Hypothalamus (tissue), 51 donors: ENCODE results near the gene VASH2.
"Not testable (repeated sequence)": the region's sequence is repeated elsewhere in the genome, so short reads cannot be mapped to it uniquely, and the experiment has no call there.

ENCODE experiments used
- DNase-seq, 51 donors: peaks; one replicate each; lab custom pipeline; 2025; lab: John Stamatoyannopoulos, UW

The VASH2 gene

DNA sequence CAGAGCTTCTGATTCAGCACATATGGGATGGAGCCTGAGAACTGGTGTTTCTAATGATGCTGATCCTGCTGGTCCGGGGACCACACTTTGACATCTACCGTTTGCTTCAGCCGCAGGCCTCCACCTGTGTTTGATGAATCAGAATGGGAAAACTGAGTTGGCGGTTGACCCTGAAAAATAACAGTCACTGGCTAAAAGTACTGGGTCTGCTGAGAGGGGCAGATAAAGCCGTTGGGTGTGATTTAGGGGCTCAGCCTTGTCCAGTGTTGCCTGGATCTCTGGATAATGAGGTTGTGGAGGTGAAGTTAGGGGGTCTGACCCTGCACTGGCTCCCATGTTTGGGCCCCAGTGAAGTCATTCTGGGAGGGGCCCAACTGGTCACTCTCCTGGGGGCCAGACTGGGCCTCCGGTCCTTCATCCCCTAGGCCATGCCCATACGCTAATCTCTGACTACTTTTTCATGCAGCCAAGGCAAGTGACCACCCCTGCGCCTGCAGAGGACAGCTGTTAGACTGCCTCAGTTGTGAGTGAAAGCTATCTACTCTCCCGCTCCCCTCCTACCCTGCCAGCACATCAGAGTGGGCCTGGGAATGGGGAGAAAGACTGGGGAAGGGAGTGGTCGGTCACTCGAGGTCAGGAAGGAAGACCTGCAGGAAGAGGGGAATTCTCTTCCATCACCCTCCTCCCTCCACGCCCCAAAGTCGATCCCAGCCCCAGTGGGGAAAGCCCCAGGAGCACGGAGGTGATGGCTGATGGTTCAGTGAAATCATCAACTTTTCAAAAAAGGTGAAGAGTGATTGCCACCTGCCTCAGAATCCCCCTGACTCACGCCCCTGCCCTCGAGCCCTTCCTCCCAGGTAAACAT, 27.7 kb downstream of the VASH2 start:
- no peak for DNase-seq

DNA sequence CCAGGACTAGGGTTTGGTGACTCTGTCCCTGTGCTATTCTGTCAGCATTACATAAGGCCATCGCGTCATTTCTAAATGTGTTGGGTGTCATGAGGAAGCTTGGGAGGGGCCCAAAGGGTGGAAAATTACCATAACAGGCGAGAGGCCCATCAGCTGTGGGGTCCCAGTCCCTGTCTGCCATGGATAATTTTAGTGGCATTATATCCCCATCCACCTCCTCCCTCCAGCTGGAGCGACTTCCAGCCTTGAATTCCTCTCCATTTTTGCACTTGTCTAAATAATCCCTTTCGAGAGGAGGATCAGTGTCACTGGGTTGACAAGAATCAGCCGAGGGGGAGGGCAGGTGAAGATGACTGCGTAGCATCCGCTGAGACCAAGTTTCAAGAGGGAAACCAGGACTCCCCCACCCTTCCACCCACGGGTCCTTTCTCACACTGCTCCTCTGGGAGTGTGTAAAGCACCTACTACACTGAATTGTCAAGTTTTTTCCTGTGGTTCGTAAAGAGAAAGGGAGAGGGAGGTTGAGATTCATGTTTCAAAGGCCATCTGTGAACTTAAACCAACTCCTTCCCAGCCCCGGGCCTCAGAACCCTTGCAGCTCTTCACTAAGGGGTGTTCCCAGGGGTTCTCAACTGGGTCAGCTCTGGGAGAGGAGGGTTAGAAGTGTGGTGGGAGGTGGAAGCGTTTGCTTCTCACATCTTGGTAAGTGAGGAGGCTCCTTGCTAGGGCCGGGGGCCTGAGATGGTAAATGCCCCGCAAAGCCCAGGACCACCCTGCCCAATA, 29.2 kb downstream of the VASH2 start:
- no peak for DNase-seq

DNA sequence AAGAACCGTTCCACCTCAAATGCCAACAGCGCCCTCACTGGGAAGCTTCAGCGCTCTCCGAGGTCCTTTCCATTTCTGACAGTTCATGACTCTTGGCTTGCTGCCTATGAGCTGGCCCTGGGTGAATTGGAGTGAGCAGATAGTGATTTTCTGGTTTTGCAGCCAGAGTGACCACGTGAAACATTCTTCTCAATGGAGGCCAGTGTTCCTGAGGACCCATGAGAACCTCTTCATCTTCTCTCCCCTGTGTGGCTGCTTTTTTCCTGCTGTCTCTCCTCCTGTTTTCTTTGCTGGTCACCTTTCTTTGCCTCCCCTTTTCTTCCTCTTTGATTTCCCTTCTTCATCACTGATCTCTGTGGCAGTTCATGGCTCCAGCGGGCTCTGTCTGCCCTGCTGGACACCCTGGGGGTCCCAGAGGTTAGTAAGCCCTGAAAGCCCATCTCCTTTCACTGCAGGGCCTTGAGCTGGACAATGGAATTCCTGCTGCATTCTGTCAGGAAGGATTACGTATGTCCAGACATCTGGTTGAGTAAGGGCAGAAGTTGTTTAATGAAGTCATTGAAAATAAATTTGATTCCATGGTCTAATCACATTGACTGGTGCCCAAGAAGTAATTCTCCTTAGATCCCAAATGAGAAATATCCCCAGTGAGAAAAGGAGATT, 29.9 kb downstream of the VASH2 start:
- peak in 1 of 51 donors; percentile 16 for DNase-seq

GRCh38 chr1:212981025-212981495, 30.7 kb downstream of the VASH2 start:
- DNase-seq = peak in 8 of 51 donors; percentile 2 to 33 (median 10)

DNA sequence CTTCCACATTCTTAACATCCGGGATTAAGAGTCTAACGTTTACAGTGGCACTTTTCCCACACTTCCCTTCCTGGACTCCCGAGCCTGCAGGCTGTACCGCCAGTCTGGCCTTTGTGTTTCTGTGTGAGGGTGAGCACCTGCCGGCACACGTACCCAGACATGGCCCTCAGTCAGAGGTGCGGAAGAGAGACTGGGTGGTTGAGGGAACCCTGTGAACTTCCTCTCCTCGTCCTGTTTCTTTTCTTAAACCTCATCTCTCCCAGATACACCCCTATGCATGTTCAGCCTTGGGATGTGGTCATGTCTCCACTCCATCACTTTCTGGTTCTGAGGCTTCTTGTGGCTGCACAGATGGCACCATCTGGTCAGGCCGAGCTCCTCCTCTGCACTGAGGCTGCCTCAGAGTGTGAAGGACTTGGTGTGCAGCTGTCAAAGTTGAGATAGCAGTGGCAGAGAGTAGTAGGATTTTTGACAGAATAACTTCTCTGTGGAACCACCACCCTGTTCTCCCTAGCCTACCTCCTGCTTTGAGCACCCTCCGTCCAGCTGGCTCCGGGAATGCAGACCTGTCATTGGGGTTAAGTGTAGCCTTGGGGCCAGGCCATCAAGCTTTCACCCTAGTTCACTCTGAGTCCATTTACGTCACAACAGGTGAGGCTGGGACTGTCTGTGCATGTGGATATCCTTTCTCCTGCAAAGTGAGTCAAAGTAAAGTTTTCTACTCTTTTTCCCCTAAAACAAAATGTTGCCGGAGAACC, 31.4 kb downstream of the VASH2 start:
- DNase-seq = no peak

- peak in 3 of 51 donors; percentile 7 to 44 (median 11) for DNase-seq
Observed at GRCh38 chr1:212982430-212983152, 32.2 kb downstream of the VASH2 start.

DNA sequence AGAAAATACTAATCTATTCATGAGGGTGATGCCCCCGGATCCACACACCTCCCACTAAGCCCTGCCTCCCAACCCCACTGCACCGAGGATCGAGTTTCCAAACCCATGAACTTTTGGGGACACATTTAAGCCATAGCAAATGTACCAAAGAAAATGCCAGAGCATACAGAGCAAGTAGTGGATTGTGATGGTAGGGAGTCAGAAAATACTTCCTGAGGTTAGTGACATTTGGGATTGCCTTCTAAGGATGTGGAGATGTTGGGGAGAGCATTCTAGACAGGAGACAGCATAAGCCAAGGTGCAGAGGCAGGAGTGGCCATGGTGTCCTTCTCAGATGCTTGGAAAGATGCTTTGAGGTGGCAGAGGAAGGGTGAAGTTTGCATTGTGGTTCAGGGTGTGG, 33.1 kb downstream of the VASH2 start:
- DNase-seq = no peak

DNA sequence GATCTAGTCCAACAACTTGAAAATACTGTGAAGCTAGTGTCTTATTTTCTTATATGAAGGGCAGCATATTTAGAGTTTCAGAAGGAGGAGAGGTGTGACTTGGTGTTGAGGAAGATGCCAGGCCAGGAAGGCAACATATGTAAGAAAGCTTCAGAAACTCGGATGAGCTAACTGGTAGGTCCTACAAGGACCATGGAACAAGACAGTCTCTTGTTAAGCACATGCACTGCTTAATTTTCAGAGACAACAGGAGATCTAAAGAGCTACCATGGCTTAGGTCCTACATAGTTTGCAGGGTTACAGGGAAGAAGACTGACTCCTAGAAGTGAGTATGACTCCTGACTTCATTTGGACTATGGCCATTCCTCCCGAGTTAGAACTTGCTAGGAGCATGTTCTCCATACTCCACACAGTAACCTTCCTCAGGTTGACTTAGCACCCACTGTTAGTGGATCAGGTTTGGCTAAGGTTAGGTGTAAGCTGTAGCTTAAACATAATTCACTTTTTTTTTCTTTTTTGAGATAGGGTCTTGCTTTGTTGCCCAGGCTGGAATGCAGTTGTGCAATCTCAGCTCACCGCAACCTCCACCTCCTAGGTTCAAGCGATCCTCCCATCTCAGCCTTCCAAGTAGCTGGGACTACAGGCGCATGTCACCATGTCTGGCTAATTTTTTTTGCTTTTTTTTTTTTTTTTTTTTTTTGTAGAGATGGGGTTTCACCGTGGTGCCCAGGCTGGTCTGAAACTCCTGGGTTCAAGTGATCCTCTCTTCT, 34.4 kb downstream of the VASH2 start:
- no peak for DNase-seq

DNA sequence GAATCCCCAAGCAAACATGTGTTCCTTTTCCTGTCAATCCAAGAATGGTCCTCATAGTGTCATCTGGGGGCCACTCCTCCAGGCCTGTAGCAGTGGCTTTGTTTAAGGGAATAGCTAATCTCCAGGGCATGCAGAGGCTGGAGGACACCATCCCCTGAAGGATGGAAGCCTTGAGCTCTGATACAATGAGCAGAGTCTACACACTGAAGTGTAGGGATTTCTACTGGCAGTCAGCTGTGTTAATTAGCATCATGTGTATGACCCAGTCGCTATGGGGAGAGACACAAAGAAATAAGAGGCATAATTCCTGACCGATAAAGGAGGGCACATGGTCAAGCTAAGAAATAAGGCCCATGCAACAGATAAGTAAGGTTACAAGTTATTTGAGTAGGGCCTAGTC, 36.2 kb downstream of the VASH2 start:
- DNase-seq = no peak

DNA sequence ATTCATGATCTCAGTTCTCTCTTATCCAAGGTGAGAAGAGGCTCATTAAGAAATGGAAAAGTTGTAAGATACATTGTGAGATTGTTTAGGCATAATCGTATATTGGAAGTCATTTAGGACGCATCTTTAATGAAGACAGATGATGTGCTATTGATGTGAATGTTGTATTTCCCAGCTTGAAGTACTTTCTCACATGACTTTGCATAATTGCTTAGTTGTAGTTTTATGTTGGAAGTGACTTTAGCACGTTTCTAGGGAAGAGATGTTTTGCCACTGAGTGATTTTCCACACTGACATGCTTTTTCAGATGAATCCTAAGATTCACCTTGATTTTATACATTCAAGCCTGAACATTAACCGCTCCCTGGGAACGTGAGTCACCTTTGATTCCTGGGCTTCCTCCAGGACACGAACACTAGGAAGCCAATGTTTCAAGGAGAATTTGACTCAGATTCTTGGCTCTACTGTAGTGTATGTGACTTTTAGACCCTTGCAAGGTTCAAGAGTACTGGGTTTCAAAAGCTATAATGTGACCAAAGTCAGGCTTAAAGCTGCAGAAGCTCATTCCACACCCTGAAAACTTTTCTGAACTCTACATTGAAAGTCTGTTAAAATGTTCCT, 37.5 kb downstream of the VASH2 start:
- no peak for DNase-seq

- peak in 1 of 51 donors; percentile 23 for DNase-seq
Observed at GRCh38 chr1:212990276-212990675, 39.9 kb downstream of the VASH2 start.

DNA sequence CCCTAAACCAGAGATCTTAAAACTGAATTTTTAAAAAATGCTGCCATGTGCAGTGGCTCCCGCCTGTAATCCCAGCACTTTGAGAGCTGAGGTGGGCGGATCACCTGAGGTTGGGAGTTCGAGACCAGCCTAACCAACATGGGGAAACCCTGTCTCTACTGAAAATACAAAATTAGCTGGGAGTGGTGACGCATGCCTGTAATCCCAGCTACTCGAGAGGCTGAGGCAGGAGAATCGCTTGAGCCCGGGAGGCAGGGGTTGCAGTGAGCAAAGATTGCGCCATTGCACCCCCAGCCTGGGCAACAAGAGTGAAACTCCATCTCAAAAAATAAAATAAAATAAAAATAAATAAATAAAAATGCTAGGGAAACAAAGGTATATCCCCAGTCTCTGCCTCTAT, 43.6 kb downstream of the VASH2 start:
- DNase-seq = not testable (repeated sequence)

DNA sequence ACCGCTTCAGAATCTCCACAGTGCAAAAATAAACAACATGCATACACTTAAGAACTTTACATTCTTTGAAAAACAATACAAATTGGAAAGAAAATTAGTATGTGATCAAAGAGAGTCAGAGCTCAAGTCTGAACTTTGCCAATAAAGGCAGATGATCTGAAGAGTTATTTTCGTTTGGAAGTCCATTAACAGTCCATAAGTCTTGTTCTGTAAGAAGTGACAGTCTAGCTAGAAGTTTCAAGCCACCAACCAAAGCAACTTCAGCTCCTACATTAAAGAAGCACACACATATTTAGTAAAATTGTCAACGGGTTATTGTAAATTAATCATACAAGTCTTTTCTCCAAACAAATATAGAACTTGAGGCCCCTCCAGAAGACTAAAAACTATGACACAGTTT, 44.6 kb downstream of the VASH2 start:
- no peak for DNase-seq

- DNase-seq = no peak
Observed at GRCh38 chr1:213003256-213003655, 52.9 kb downstream of the VASH2 start.

GRCh38 chr1:213008564-213008963, 58.2 kb downstream of the VASH2 start:
- no peak for DNase-seq

- DNase-seq = no peak
Observed at GRCh38 chr1:213014642-213015041, 64.3 kb downstream of the VASH2 start.

- DNase-seq = peak; percentile 75 to 99 (median 94)
Observed at GRCh38 chr1:213015099-213016050, 65.0 kb downstream of the VASH2 start, which contains the start of gene ANGEL2. TSS of gene ANGEL2 (minus strand) at chr1:213015867. CDS start at chr1:213015671, 196 bp downstream.
